Subcutaneous abdominal adipose tissue (tissue), 5 donors: ENCODE data around the gene HNRNPA2B1.
"Not testable (repeated sequence)": the region's sequence is repeated elsewhere in the genome, so short reads cannot be mapped to it uniquely, and the experiment has no call there.

Experiments
- H3K27ac ChIP-seq: one replicate; pipeline ENCODE4 v1.7.0; 2013; ENCODE audit warnings: low read depth, mild to moderate bottlenecking, inconsistent platforms, low read length, moderate library complexity
- H3K27me3 ChIP-seq, 5 donors: one replicate each; pipeline ENCODE4 v1.7.0; 2013; ENCODE audit warnings: low read length in 5 of 5, inconsistent platforms in 1 of 5; ENCODE audit not compliant: control insufficient read depth in 5 of 5, insufficient read depth in 4 of 5
- H3K36me3 ChIP-seq, 5 donors: one replicate each; pipeline ENCODE4 v1.7.0; 2013; ENCODE audit warnings: low read length in 5 of 5; ENCODE audit not compliant: control insufficient read depth in 5 of 5, insufficient read depth in 5 of 5
- H3K4me1 ChIP-seq, 5 donors: one replicate each; pipeline ENCODE4 v1.7.0; 2013; ENCODE audit warnings: low read length in 5 of 5, mild to moderate bottlenecking in 3 of 5, moderate library complexity in 1 of 5; ENCODE audit not compliant: control insufficient read depth in 5 of 5, insufficient read depth in 5 of 5
- H3K4me3 ChIP-seq, 5 donors: one replicate each; pipeline ENCODE4 v1.7.0; 2013; ENCODE audit warnings: low read length in 5 of 5, low read depth in 1 of 5
- H3K9ac ChIP-seq, 5 donors: one replicate each; pipeline ENCODE4 v1.7.0; 2013; ENCODE audit warnings: low read length in 5 of 5, mild to moderate bottlenecking in 4 of 5, moderate library complexity in 3 of 5
- H3K9me3 ChIP-seq, 5 donors: one replicate each; pipeline ENCODE4 v1.7.0; 2013; ENCODE audit warnings: low read length in 5 of 5; ENCODE audit not compliant: control insufficient read depth in 5 of 5
- donor health status: healthy.
- donor health status: healthy.
- donor health status: healthy.
- donor health status: healthy.
- donor health status: healthy.

HNRNPA2B1 gene

GRCh38 chr7:26185844-26186180 lies 14.7 kb downstream of the HNRNPA2B1 start:
- Histone ChIP-seq H3K27me3 (no peaks in the 10 kb centered on the region), H3K9ac (no peak overlapping the region), H3K4me3 (no peak overlapping the region), H3K27ac (no peak overlapping the region), H3K9me3 (no peaks in the 10 kb centered on the region), H3K4me1 (peaks cover 0 to 7% (median 4%) of the 10 kb centered on the region in 5 donors), H3K36me3 (peaks cover 25 to 40% (median 33%) of the 10 kb centered on the region in 5 donors)

GRCh38 chr7:26185131-26185843 lies 15.3 kb downstream of the HNRNPA2B1 start:
- Histone ChIP-seq H3K9me3 (no peaks in the 10 kb centered on the region), H3K27ac (no peak overlapping the region), H3K27me3 (no peaks in the 10 kb centered on the region), H3K4me3 (no peak overlapping the region), H3K36me3 (peaks cover 20 to 34% (median 28%) of the 10 kb centered on the region in 5 donors), H3K9ac (no peak overlapping the region), H3K4me1 (peaks cover 0 to 7% (median 4%) of the 10 kb centered on the region in 5 donors)

GRCh38 chr7:26184281-26185101 lies 16.1 kb downstream of the HNRNPA2B1 start:
- H3K27me3 ChIP-seq, H3K4me3 ChIP-seq, H3K9me3 ChIP-seq, H3K9ac ChIP-seq, H3K27ac ChIP-seq, H3K4me1 ChIP-seq: not testable (repeated sequence)
- peaks cover 14 to 28% (median 22%) of the 10 kb centered on the region in 5 donors for H3K36me3 ChIP-seq

- Histone ChIP-seq H3K9ac (no peak overlapping the region), H3K9me3 (no peaks in the 10 kb centered on the region), H3K36me3 (peaks cover 6 to 20% (median 14%) of the 10 kb centered on the region in 5 donors), H3K4me3 (no peak overlapping the region), H3K27me3 (no peaks in the 10 kb centered on the region), H3K27ac (no peak overlapping the region), H3K4me1 (peaks cover 0 to 7% (median 4%) of the 10 kb centered on the region in 5 donors)
Observed at GRCh38 chr7:26183545-26184280, 16.8 kb downstream of the HNRNPA2B1 start.

GRCh38 chr7:26182706-26183105 lies 17.8 kb downstream of the HNRNPA2B1 start:
- H3K9ac ChIP-seq = no peak overlapping the region
- peaks cover 0 to 10% (median 4%) of the 10 kb centered on the region in 5 donors for H3K36me3 ChIP-seq
- peaks cover 0 to 7% (median 4%) of the 10 kb centered on the region in 5 donors for H3K4me1 ChIP-seq
- no peaks in the 10 kb centered on the region for H3K27me3 ChIP-seq
- H3K4me3 ChIP-seq = no peak overlapping the region
- H3K27ac ChIP-seq = no peak overlapping the region
- no peaks in the 10 kb centered on the region for H3K9me3 ChIP-seq

- no peak overlapping the region for H3K27ac ChIP-seq
- H3K9ac ChIP-seq = no peak overlapping the region
- peaks cover 0 to 7% (median 4%) of the 10 kb centered on the region in 5 donors for H3K4me1 ChIP-seq
- peaks cover 0 to 7% (median 2%) of the 10 kb centered on the region in 5 donors for H3K36me3 ChIP-seq
- H3K4me3 ChIP-seq = no peak overlapping the region
- H3K27me3 ChIP-seq = no peaks in the 10 kb centered on the region
- H3K9me3 ChIP-seq = no peaks in the 10 kb centered on the region
Observed at GRCh38 chr7:26182283-26182682, 18.3 kb downstream of the HNRNPA2B1 start.

- no peaks in the 10 kb centered on the region for H3K27me3 ChIP-seq
- no peaks in the 10 kb centered on the region for H3K9me3 ChIP-seq
- H3K27ac ChIP-seq = no peak overlapping the region
- peaks cover 0 to 7% (median 4%) of the 10 kb centered on the region in 5 donors for H3K4me1 ChIP-seq
- peaks cover 0 to 7% (median 2%) of the 10 kb centered on the region in 5 donors for H3K36me3 ChIP-seq
- H3K4me3 ChIP-seq = no peak overlapping the region
- no peak overlapping the region for H3K9ac ChIP-seq
Observed at GRCh38 chr7:26181474-26182227, 18.9 kb downstream of the HNRNPA2B1 start.

GRCh38 chr7:26180792-26181198 lies 19.8 kb downstream of the HNRNPA2B1 start:
- no peak overlapping the region for H3K27ac ChIP-seq
- peaks cover 0 to 7% (median 4%) of the 10 kb centered on the region in 5 donors for H3K4me1 ChIP-seq
- no peak overlapping the region for H3K9ac ChIP-seq
- no peaks in the 10 kb centered on the region for H3K9me3 ChIP-seq
- peaks cover 0 to 4% (median 2%) of the 10 kb centered on the region in 5 donors for H3K36me3 ChIP-seq
- H3K4me3 ChIP-seq = no peak overlapping the region
- no peaks in the 10 kb centered on the region for H3K27me3 ChIP-seq

- Histone ChIP-seq H3K9ac (no peak overlapping the region), H3K36me3 (peaks cover 0 to 2% (median under 1%) of the 10 kb centered on the region in 5 donors), H3K27ac (no peak overlapping the region), H3K4me1 (peaks cover 0 to 7% (median 4%) of the 10 kb centered on the region in 5 donors), H3K4me3 (no peak overlapping the region), H3K27me3 (no peaks in the 10 kb centered on the region), H3K9me3 (no peaks in the 10 kb centered on the region)
Observed at GRCh38 chr7:26179826-26180497, 20.6 kb downstream of the HNRNPA2B1 start.
